ENCODE measurements around the gene CCHCR1. TPM values are rescaled to one million over a fixed set of nuclear protein-coding genes. Genes with fewer than 3 reads are reported as not detected.

CCHCR1 gene
- total and polyA plus RNA-seq, 9 of the 15 experiments (the other 6 are each of a cell fraction or from before 2014, with no cell fraction given): 1.2 to 47.3 (median 32.0) TPM

- no peak overlapping the region for H3K4me2 ChIP-seq (ENCODE audit: insufficient read depth, low read length)
- BruUV-seq (replicated peaks): no TSS peak
- intact Hi-C loops (cut with micrococcal nuclease): loop anchor here (10.0 kb wide), 1 partner anchor 52 kb away; no protein-coding TSS in a partner anchor
- H3K79me2 ChIP-seq (ENCODE audit: control insufficient read depth, insufficient read depth, low read length): peaks cover 23% of the 10 kb centered on the region
- no peaks in the 10 kb centered on the region for H3K9me3 ChIP-seq (replicated peaks; ENCODE audit: control insufficient read depth, insufficient read depth, low read depth, low read length)
- no peaks in the 10 kb centered on the region for H3K9me1 ChIP-seq (ENCODE audit: control insufficient read depth, insufficient read depth, low read length)
- no peak overlapping the region for H3K4me3 ChIP-seq
- in situ Hi-C loops (cut with MboI): no loop called here
- H3K4me1 ChIP-seq (replicated peaks in 1 of 2; ENCODE audit: control insufficient read depth in 2 of 2, insufficient read depth in 2 of 2, low read length in 2 of 2): peaks cover 12 to 18% of the 10 kb centered on the region in 2 experiments; a peak in 4 of 5 replicates
- no peak for FAIRE-seq
- WGBS (ENCODE audit: insufficient coverage, low coverage, missing lambda C conversion rate): 44% methylated on average over 10 of the region's 11 CpGs
- H3K9ac ChIP-seq (ENCODE audit: insufficient read depth in 1 of 2, low read depth in 2 of 2, low read length in 2 of 2): peak overlapping the region in 1 of 2 experiments; percentile 76; a peak in 1 of 4 replicates
- no peaks in the 10 kb centered on the region for H3K27me3 ChIP-seq (ENCODE audit: control insufficient read depth in 2 of 2, insufficient read depth in 2 of 2, low read length in 2 of 2)
- TF ChIP-seq MTA3 (IDR thresholded peaks at IDR 0.05; ENCODE audit: borderline replicate concordance): no peak
- TF ChIP-seq RBFOX2 (IDR thresholded peaks at IDR 0.05; ENCODE audit: low read depth, low read length): 0 out of 2 replicates have a peak, but pooled peaks have one; percentile 18
- 0 out of 2 replicates have a peak, but pooled peaks have one; percentile 13 for TF ChIP-seq SUPT5H (IDR thresholded peaks at IDR 0.05)
- no peak for TF ChIP-seq ZNF408 (CRISPR knock-in tag; IDR thresholded peaks at IDR 0.05; ENCODE audit: low read depth)
- 0 out of 2 replicates have a peak, but pooled peaks have one; percentile 31 for TF ChIP-seq SP1 (CRISPR knock-in tag; IDR thresholded peaks at IDR 0.05)
- TF ChIP-seq STAT5B (CRISPR knock-in tag; IDR thresholded peaks at IDR 0.05): no peak
- TF ChIP-seq NR2F6 (CRISPR knock-in tag; IDR thresholded peaks at IDR 0.05): no peak
- TF ChIP-seq NR2C2 (CRISPR knock-in tag; IDR thresholded peaks at IDR 0.05): no peak
- no peak for TF ChIP-seq NR2C2 (tag; IDR thresholded peaks at IDR 0.05)
- H2AFZ ChIP-seq (ENCODE audit: low read depth, low read length): no peak overlapping the region
- CTCF ChIA-PET (ENCODE audit: low intra/inter-chr PET ratio): no interaction called here
- H3K27ac ChIP-seq (ENCODE audit: extremely low read depth, low read depth, low read length): peak overlapping the region; percentile 57; the same call in 1 of the 3 replicates
- no peaks in the 10 kb centered on the region for H4K20me1 ChIP-seq (replicated peaks; ENCODE audit: control insufficient read depth, insufficient read depth, low read length)
- DNase-seq (ENCODE audit: extremely low read depth in 1 of 4, low spot score in 3 of 4): peak in 1 of 4 experiments; percentile 28
- POLR2A ChIA-PET: interaction anchor here (0.6 to 2.4 kb wide), 4 partner anchors 8 to 1766 kb away, joined by 3 to 9 read pairs (median 4); no protein-coding TSS in a partner anchor
- H3K36me3 ChIP-seq (ENCODE audit: control insufficient read depth, insufficient read depth, low read length): peaks cover 4% of the 10 kb centered on the region; the same call in 1 of the 3 replicates
- peak; percentile 6 for ATAC-seq
Observed at GRCh38 chr6:31202259-31203166, 44.9 kb upstream of the CCHCR1 start.
